Breast epithelium (tissue), 4 donors: Measurements from ENCODE around the gene CLN6. TPM values are rescaled to one million over a fixed set of nuclear protein-coding genes. Genes with fewer than 3 reads are reported as not detected.

Source experiments
- DNase-seq, 2 donors: peaks; one replicate each; pipeline ENCODE4 v3.0.0-alpha.2; 2019; ENCODE audit warnings: low spot score in 2 of 2
- H3K27ac ChIP-seq, 2 donors: fragments of 200-600 bp; sonication (generic) in 1 of 2; one replicate each; pipeline ENCODE4 v1.5.1; 2016 to 2019; ENCODE audit warnings: mild to moderate bottlenecking in 1 of 2
- H3K27me3 ChIP-seq, 2 donors: fragments of 200-600 bp; sonication (generic) in 1 of 2; one replicate each; pipeline versions ENCODE4 v1.5.1 to v1.6.0; 2017 to 2019; ENCODE audit warnings: control low read depth in 1 of 2, mild to moderate bottlenecking in 1 of 2
- H3K36me3 ChIP-seq: fragments of 200-600 bp; one replicate; pipeline ENCODE4 v1.5.1; 2019
- H3K4me1 ChIP-seq, 2 donors: fragments of 200-600 bp; sonication (generic); one replicate each; pipeline ENCODE4 v1.5.1; 2016 to 2019; ENCODE audit warnings: control low read depth in 1 of 2
- H3K4me3 ChIP-seq, 3 donors: fragments of 200-600 bp; sonication (generic); 1 replicate in 2 of 3; 2 replicates in 1 of 3; pipeline ENCODE4 v1.5.1; 2016 to 2019; ENCODE audit warnings: mild to moderate bottlenecking in 3 of 3, moderate library complexity in 2 of 3
- H3K9me3 ChIP-seq, 2 donors: fragments of 200-600 bp; sonication (generic) in 1 of 2; one replicate each; pipeline ENCODE4 v1.5.1; 2016 to 2019; ENCODE audit warnings: control low read depth in 1 of 2
- CTCF ChIP-seq, 3 donors: fragments of 450-650 bp; IDR thresholded peaks; one replicate each; pipeline ENCODE4 v1.5.1; 2016 to 2017; ENCODE audit warnings: antibody characterized with exemption in 3 of 3, mild to moderate bottlenecking in 3 of 3, moderate library complexity in 3 of 3
- POLR2A ChIP-seq: fragments of 450-650 bp; IDR thresholded peaks from one replicate; pipeline ENCODE4 v1.6.1; 2016; ENCODE audit warnings: antibody characterized with exemption, mild to moderate bottlenecking, moderate library complexity
- POLR2AphosphoS5 ChIP-seq, 3 donors: sonication (generic); formaldehyde crosslinking; IDR thresholded peaks; one replicate each; pipeline ENCODE4 v1.6.1; 2017; ENCODE audit warnings: antibody characterized with exemption in 3 of 3
- intact Hi-C: fragments of 100-400 bp; cut with DNase I; formaldehyde crosslinking; loops from one replicate; pipeline ENCODE4 v1.15.1; 2023; ENCODE audit warnings: low total_unique reads
- total RNA-seq, 3 donors: library from RNA; depleted of rRNA; stranded (reverse); fragments of >200 nt; gene quantifications; one replicate each; pipeline ENCODE4 v1.1.0, GENCODE V29; 2016

Gene CLN6
- total RNA-seq, 3 donors from 2014 or later = 16.5 to 23.1 (median 18.4) TPM

- intact Hi-C loops = no loop called here
- Histone ChIP-seq H3K4me1 (peaks cover 15 to 42% of the 10 kb centered on the region in 2 donors), H3K27ac (peak overlapping the region; percentile 98 to 100), H3K9me3 (no peaks in the 10 kb centered on the region), H3K36me3 (no peaks in the 10 kb centered on the region), H3K27me3 (no peaks in the 10 kb centered on the region), H3K4me3 (peak overlapping the region; percentile 70 to 92 (median 90))
- no peak for DNase-seq
- no peak for TF ChIP-seq POLR2A
- no peak for TF ChIP-seq POLR2AphosphoS5 (IDR thresholded peaks at IDR 0.05)
- TF ChIP-seq CTCF (IDR thresholded peaks at IDR 0.05) = no peak
These were observed 47.1 kb upstream of the CLN6 start for GRCh38 chr15:68276668-68277067.

GRCh38 chr15:68275165-68275746 lies 45.7 kb upstream of the CLN6 start:
- intact Hi-C loops = no loop called here
- H3K4me1 ChIP-seq = peaks cover 15 to 42% of the 10 kb centered on the region in 2 donors
- no peak overlapping the region for H3K4me3 ChIP-seq
- TF ChIP-seq POLR2AphosphoS5 (IDR thresholded peaks at IDR 0.05) (peak in 1 of 3 donors; percentile 57), POLR2A (no peak), CTCF (IDR thresholded peaks at IDR 0.05) (no peak)
- DNase-seq = peak in 1 of 2 donors; percentile 72
- H3K27me3 ChIP-seq = no peaks in the 10 kb centered on the region
- H3K9me3 ChIP-seq = no peaks in the 10 kb centered on the region
- H3K27ac ChIP-seq = peak overlapping the region; percentile 98 to 100
- no peaks in the 10 kb centered on the region for H3K36me3 ChIP-seq

GRCh38 chr15:68274201-68274848 lies 44.8 kb upstream of the CLN6 start:
- no peaks in the 10 kb centered on the region for H3K9me3 ChIP-seq
- no peak overlapping the region for H3K4me3 ChIP-seq
- H3K36me3 ChIP-seq = no peaks in the 10 kb centered on the region
- no peak for TF ChIP-seq POLR2A
- no peak for TF ChIP-seq CTCF (IDR thresholded peaks at IDR 0.05)
- TF ChIP-seq POLR2AphosphoS5 (IDR thresholded peaks at IDR 0.05) = no peak
- DNase-seq = no peak
- H3K4me1 ChIP-seq = peaks cover 15 to 42% of the 10 kb centered on the region in 2 donors
- peak overlapping the region; percentile 98 to 100 for H3K27ac ChIP-seq
- H3K27me3 ChIP-seq = no peaks in the 10 kb centered on the region
- intact Hi-C loops = no loop called here

- DNase-seq = no peak
- Histone ChIP-seq H3K4me3 (no peak overlapping the region), H3K27ac (peak overlapping the region; percentile 98 to 100), H3K36me3 (no peaks in the 10 kb centered on the region), H3K9me3 (no peaks in the 10 kb centered on the region), H3K4me1 (peaks cover 15 to 42% of the 10 kb centered on the region in 2 donors), H3K27me3 (no peaks in the 10 kb centered on the region)
- intact Hi-C loops = no loop called here
- TF ChIP-seq POLR2A = no peak
- TF ChIP-seq CTCF (IDR thresholded peaks at IDR 0.05) = no peak
- TF ChIP-seq POLR2AphosphoS5 (IDR thresholded peaks at IDR 0.05) = no peak
These were observed 43.3 kb upstream of the CLN6 start for GRCh38 chr15:68272721-68273271.

GRCh38 chr15:68271854-68272471 lies 42.4 kb upstream of the CLN6 start:
- peak overlapping the region in 2 of 3 donors; percentile 19 to 50 for H3K4me3 ChIP-seq
- H3K27me3 ChIP-seq = no peaks in the 10 kb centered on the region
- no peak for TF ChIP-seq CTCF (IDR thresholded peaks at IDR 0.05)
- peak; percentile 44 to 90 (median 69) for TF ChIP-seq POLR2AphosphoS5 (IDR thresholded peaks at IDR 0.05)

More at GRCh38 chr15:68271854-68272471, 42.4 kb upstream of the CLN6 start:
- Histone ChIP-seq H3K36me3 (no peaks in the 10 kb centered on the region), H3K27ac (peak overlapping the region; percentile 98 to 100), H3K4me1 (peaks cover 15 to 41% of the 10 kb centered on the region in 2 donors), H3K9me3 (no peaks in the 10 kb centered on the region)
- intact Hi-C loops = no loop called here
- DNase-seq = peak; percentile 82 to 96
